Jurkat, Clone E6-1 (cell line): ENCODE data around the gene RRBP1.

Experiments
- DNase-seq: peaks from one replicate; pipeline ENCODE4 v3.0.0-alpha.2; 2011; ENCODE audit warnings: low read depth, low spot score
- H3K4me3 ChIP-seq: 2 replicates; pipeline ENCODE4 v1.5.1; 2011; ENCODE audit warnings: mild to moderate bottlenecking, low read length, control low read depth, moderate library complexity

The RRBP1 gene

GRCh38 chr20:17617212-17617867 is 64.7 kb downstream of the RRBP1 start:
- no peak overlapping the region for H3K4me3 ChIP-seq
- no peak for DNase-seq

- no peak overlapping the region for H3K4me3 ChIP-seq
- no peak for DNase-seq
Measured at GRCh38 chr20:17616480-17617211, 65.4 kb downstream of the RRBP1 start.

- no peak overlapping the region for H3K4me3 ChIP-seq
- DNase-seq, result no peak
Measured at GRCh38 chr20:17615645-17616479, 66.2 kb downstream of the RRBP1 start.

- no peak overlapping the region for H3K4me3 ChIP-seq
Measured at GRCh38 chr20:17614812-17615644, 67.0 kb downstream of the RRBP1 start.

GRCh38 chr20:17614176-17614811 is 67.7 kb downstream of the RRBP1 start:
- no peak overlapping the region for H3K4me3 ChIP-seq

More at GRCh38 chr20:17614812-17615644, 67.0 kb downstream of the RRBP1 start:
- DNase-seq, result no peak

GRCh38 chr20:17613328-17614175 is 68.5 kb downstream of the RRBP1 start:
- no peak overlapping the region for H3K4me3 ChIP-seq
- DNase-seq, result no peak

More at GRCh38 chr20:17614176-17614811, 67.7 kb downstream of the RRBP1 start:
- DNase-seq, result no peak

- H3K4me3 ChIP-seq, result no peak overlapping the region
- DNase-seq, result no peak
Measured at GRCh38 chr20:17612992-17613327, 69.1 kb downstream of the RRBP1 start.

- DNase-seq, result peak; percentile 72
- no peak overlapping the region for H3K4me3 ChIP-seq
Measured at GRCh38 chr20:17612287-17612991, 69.6 kb downstream of the RRBP1 start.

GRCh38 chr20:17611540-17612286 is 70.3 kb downstream of the RRBP1 start:
- peak overlapping the region; percentile 49 for H3K4me3 ChIP-seq
- DNase-seq, result no peak

GRCh38 chr20:17611290-17611539 is 70.8 kb downstream of the RRBP1 start:
- no peak for DNase-seq
- peak overlapping the region; percentile 49 for H3K4me3 ChIP-seq

- H3K4me3 ChIP-seq, result peak overlapping the region; percentile 49
- peak; percentile 91 for DNase-seq
Measured at GRCh38 chr20:17610566-17611289, 71.3 kb downstream of the RRBP1 start.

- no peak for DNase-seq
- H3K4me3 ChIP-seq, result no peak overlapping the region
Measured at GRCh38 chr20:17609811-17610377, 72.1 kb downstream of the RRBP1 start.

GRCh38 chr20:17608701-17609497 is 73.1 kb downstream of the RRBP1 start:
- DNase-seq, result no peak
- H3K4me3 ChIP-seq, result no peak overlapping the region

- no peak overlapping the region for H3K4me3 ChIP-seq
- no peak for DNase-seq
Measured at GRCh38 chr20:17606001-17606400, 76.0 kb downstream of the RRBP1 start.

GRCh38 chr20:17605131-17605660 is 76.8 kb downstream of the RRBP1 start:
- no peak for DNase-seq
- H3K4me3 ChIP-seq, result no peak overlapping the region
